Loucy (cell line): ENCODE results near the gene AUP1.

Experiments
- CTCF ChIP-seq: fragments of 200-600 bp; sonication (generic); conservative IDR thresholded peaks from 2 replicates; pipeline ENCODE4 v1.5.1; 2014; ENCODE audit warnings: mild to moderate bottlenecking, antibody characterized with exemption, low read length
- EZH2phosphoT487 ChIP-seq: fragments of 200-600 bp; IDR thresholded peaks from 2 replicates; pipeline ENCODE4 v1.6.1; 2018; ENCODE audit warnings: antibody characterized with exemption, mild to moderate bottlenecking, moderate library complexity, borderline replicate concordance

- no peak for TF ChIP-seq CTCF
- no peak for TF ChIP-seq EZH2phosphoT487
These were observed 2.2 kb upstream of the AUP1 start for GRCh38 chr2:74531666-74532065.
